ENCODE data around the gene TRAK1.

DNA sequence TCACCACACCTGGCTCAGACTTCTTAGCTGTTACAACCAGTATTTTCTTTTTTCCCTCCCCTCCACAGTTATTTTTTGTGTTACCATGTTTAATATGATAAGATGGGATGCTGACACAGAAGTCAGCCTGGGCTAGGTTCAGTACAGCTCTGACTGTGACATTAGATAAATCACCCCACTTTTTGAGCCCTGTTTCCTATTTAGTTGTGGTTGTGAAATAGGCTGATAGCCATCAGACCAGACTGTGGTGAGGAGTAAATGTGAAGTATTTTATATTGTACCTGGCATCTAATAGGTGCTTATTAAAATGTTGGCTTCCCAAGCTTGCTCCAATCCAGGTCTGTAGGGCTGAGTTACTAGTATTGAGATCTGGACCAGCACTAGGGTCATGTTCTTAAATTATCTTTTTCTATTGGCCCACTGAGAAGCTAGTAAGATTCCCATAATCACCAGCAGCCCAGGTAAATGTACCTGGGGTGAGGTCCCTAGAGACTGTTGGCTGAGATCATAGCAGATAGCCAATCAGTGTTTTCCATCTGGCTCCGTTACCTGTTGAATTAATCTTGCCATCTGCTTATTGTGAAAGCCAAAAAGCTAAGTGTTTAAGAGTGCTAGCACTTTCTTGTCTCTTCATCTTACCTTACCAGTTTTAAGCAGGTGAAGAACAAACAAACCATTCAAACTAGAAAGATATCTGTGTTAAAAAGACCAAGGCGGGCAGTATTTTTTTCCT lies 113.9 kb downstream of the TRAK1 start:
- TF ChIP-seq POLR2A (IDR thresholded peaks at IDR 0.05; ENCODE audit: low read depth, low read length), result no peak
- TF ChIP-seq, protein P1, sequence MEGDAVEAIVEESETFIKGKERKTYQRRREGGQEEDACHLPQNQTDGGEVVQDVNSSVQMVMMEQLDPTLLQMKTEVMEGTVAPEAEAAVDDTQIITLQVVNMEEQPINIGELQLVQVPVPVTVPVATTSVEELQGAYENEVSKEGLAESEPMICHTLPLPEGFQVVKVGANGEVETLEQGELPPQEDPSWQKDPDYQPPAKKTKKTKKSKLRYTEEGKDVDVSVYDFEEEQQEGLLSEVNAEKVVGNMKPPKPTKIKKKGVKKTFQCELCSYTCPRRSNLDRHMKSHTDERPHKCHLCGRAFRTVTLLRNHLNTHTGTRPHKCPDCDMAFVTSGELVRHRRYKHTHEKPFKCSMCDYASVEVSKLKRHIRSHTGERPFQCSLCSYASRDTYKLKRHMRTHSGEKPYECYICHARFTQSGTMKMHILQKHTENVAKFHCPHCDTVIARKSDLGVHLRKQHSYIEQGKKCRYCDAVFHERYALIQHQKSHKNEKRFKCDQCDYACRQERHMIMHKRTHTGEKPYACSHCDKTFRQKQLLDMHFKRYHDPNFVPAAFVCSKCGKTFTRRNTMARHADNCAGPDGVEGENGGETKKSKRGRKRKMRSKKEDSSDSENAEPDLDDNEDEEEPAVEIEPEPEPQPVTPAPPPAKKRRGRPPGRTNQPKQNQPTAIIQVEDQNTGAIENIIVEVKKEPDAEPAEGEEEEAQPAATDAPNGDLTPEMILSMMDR (conservative IDR thresholded peaks at IDR 0.05; ENCODE audit: low read depth, low read length), result no peak
